ENCODE data around the gene BLOC1S3. TPM values are rescaled to one million over a fixed set of nuclear protein-coding genes. Genes with fewer than 3 reads are reported as not detected.
A peak's percentile ranks its signal among the peaks of the same experiment; 100 is the strongest.

BLOC1S3 gene
- total RNA-seq, 1 donor from 2014 or later = 8.0 TPM

DNA sequence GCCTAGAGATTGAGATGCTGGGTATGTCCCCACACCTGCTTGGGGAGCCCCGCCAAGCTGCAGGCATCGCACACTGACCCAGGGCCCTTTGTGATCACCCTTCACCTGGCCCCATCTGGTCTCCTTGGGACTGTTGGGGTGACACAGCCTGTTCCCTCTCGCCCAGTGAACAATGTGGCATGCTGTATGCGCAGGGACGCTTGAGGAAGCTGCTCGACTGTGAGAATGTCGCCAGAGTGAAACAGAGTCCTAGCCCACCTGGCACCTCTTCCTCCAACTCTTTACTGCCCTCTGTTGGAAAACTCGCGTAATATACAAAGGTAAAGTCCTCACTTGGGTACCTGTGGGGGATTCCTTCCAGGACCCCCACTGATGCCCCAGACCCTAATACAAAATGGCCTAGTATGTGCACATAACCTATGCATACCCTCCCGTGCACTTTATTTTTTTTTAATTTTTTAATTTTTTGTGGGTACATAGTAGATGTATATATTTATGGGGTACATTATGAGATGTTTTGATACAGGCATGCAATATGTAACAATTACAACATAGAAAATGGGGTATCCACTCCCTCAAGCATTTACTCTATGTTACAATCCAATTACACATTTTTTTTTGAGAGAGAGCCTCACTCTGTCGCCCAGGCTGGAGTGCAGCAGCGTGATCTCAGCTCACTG is 9.0 kb downstream of the BLOC1S3 start:
- H3K4me3 Mint-ChIP-seq = no peak overlapping the region
- H3K4me1 Mint-ChIP-seq = no peaks in the 10 kb centered on the region
- H3K36me3 Mint-ChIP-seq = no peaks in the 10 kb centered on the region
- H3K27me3 Mint-ChIP-seq (ENCODE audit: low read depth) = no peaks in the 10 kb centered on the region
- no peaks in the 10 kb centered on the region for H3K9me3 Mint-ChIP-seq
- no peak overlapping the region for H3K27ac Mint-ChIP-seq
- no peak for DNase-seq (ENCODE audit: low spot score in 2 of 2, unreplicated experiment in 2 of 2)
- peak; percentile 65 for TF ChIP-seq CTCF (IDR thresholded peaks at IDR 0.05; ENCODE audit: unreplicated experiment)

DNA sequence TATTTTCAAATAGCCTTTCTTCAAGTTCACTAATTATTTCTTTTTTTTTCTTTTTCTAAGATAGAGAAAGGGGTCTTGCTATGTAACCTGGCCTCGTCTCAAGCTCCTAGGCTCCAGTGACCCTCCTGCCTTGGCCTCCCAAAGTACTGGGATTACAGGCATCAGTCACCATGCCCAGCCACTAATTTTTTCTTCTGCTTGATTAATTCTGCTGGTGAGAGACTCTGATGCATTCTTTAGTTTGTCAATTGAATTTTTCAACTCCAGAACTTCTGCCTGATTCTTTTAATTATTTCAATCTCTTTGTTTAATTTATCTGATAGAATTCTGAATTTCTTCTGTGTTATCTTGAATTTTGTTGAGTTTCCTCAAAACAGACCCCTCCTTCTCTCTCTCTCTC is 11.4 kb downstream of the BLOC1S3 start:
- Mint-ChIP-seq H3K9me3 (no peaks in the 10 kb centered on the region), H3K27me3 (ENCODE audit: low read depth) (no peaks in the 10 kb centered on the region), H3K36me3 (no peaks in the 10 kb centered on the region), H3K4me3 (no peak overlapping the region), H3K27ac (no peak overlapping the region), H3K4me1 (no peaks in the 10 kb centered on the region)
- DNase-seq (ENCODE audit: low spot score in 2 of 2, unreplicated experiment in 2 of 2) = no peak
- no peak for TF ChIP-seq CTCF (IDR thresholded peaks at IDR 0.05; ENCODE audit: unreplicated experiment)

DNA sequence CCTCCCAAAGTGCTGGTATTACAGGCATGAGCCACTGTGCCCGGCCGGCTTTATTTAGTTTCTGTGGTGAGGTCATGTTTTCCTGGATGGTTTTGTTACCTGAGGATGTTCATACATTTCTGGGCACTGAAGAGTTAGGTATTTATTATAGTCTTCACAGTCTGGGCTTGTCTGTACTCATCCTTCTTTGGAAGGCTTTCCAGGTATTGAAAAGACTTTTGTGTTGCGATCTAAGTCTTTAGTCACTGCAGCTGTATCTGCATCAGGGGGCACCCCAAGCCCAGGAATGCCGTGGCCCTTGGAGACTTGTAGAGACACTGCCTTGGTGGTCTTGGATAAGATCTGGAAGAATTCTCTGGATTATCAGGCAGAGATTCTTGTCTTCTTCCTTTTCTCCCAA is 12.8 kb downstream of the BLOC1S3 start:
- H3K4me1 Mint-ChIP-seq = no peaks in the 10 kb centered on the region
- H3K27ac Mint-ChIP-seq = no peak overlapping the region
- DNase-seq (ENCODE audit: low spot score in 2 of 2, unreplicated experiment in 2 of 2) = no peak
- H3K4me3 Mint-ChIP-seq = no peak overlapping the region
- no peaks in the 10 kb centered on the region for H3K36me3 Mint-ChIP-seq
- TF ChIP-seq CTCF (IDR thresholded peaks at IDR 0.05; ENCODE audit: unreplicated experiment) = no peak
- H3K27me3 Mint-ChIP-seq (ENCODE audit: low read depth) = peaks cover 3% of the 10 kb centered on the region
- H3K9me3 Mint-ChIP-seq = no peaks in the 10 kb centered on the region

GRCh38 chr19:45195764-45196163 is 17.2 kb downstream of the BLOC1S3 start:
- Mint-ChIP-seq H3K4me1 (no peaks in the 10 kb centered on the region), H3K4me3 (no peak overlapping the region), H3K9me3 (no peaks in the 10 kb centered on the region), H3K27me3 (ENCODE audit: low read depth) (peaks cover 20% of the 10 kb centered on the region), H3K27ac (no peak overlapping the region), H3K36me3 (no peaks in the 10 kb centered on the region)
- DNase-seq (ENCODE audit: low spot score in 2 of 2, unreplicated experiment in 2 of 2) = no peak
- no peak for TF ChIP-seq CTCF (IDR thresholded peaks at IDR 0.05; ENCODE audit: unreplicated experiment)

- no peaks in the 10 kb centered on the region for H3K9me3 Mint-ChIP-seq
- no peak overlapping the region for H3K4me3 Mint-ChIP-seq
- DNase-seq (ENCODE audit: low spot score in 2 of 2, unreplicated experiment in 2 of 2) = no peak
- peaks cover 22% of the 10 kb centered on the region for H3K27me3 Mint-ChIP-seq (ENCODE audit: low read depth)
- no peak overlapping the region for H3K27ac Mint-ChIP-seq
- no peaks in the 10 kb centered on the region for H3K4me1 Mint-ChIP-seq
- no peak for TF ChIP-seq CTCF (IDR thresholded peaks at IDR 0.05; ENCODE audit: unreplicated experiment)
- no peaks in the 10 kb centered on the region for H3K36me3 Mint-ChIP-seq
Measured at GRCh38 chr19:45200568-45200967, 22.0 kb downstream of the BLOC1S3 start.

DNA sequence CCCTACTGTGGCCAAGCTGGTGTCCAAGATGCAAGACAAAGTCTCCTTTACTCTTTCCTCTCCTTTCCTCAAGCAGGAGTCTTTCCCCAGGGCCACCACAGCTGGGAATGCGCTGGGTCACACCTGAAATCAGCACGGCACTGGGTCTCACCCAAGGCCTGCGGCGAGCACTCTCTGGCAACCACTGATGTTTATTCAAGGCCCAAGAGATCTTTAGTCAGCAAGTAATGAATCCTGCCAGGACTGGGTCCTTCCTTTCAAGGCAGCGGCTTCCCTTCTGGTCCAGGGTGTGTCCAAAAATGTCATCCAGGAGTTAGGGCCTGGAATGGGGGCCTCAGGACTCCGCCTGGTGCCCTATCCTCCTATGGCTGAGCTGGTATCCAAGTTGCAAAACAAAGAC is 24.1 kb downstream of the BLOC1S3 start:
- Mint-ChIP-seq H3K4me1 (no peaks in the 10 kb centered on the region), H3K27me3 (ENCODE audit: low read depth) (peaks cover 18% of the 10 kb centered on the region), H3K36me3 (no peaks in the 10 kb centered on the region), H3K9me3 (no peaks in the 10 kb centered on the region), H3K27ac (no peak overlapping the region), H3K4me3 (no peak overlapping the region)
- DNase-seq (ENCODE audit: low spot score in 2 of 2, unreplicated experiment in 2 of 2) = no peak
- TF ChIP-seq CTCF (IDR thresholded peaks at IDR 0.05; ENCODE audit: unreplicated experiment) = no peak

Data from mesothelial cell of epicardium (in vitro differentiated cells).